ENCODE results near the gene ZFP36. TPM values are rescaled to one million over a fixed set of nuclear protein-coding genes. Genes with fewer than 3 reads are reported as not detected.

The ZFP36 gene
- total RNA-seq, 2 experiments from 2014 or later: 1,278 to 1,362 TPM

DNA sequence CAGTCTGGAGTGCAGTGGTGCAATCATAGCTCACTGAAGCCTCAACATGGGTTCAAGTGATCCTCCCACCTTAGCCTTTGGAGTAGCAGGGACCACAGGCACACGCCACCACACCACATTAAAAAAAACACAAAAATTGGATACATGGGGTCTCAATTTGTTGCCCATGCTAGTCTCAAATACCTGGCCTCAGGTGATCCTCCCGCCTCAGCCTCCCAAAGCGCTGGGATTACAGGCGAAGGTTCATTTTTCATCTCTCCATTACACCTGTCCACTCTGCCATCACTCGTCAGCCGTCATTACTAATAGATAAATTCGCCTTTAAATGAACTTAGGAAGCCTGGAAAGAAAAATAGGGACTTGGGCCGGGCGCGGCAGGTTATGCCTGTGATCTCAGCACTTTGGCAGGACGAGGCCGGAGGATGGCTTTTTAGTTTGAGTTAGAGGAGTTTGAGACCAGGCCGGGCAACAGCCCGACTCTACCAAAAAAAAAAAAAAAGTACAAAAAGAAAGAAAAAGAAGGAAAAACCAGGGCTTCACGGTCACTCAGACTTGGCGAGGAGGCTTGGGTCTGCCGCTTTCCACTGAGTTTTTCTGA, 38.0 kb downstream of the ZFP36 start:
- ChIA-PET CTCF (interaction anchor here (1.0 to 2.5 kb wide), 4 partner anchors 29 to 54 kb away, joined by 3 to 12 read pairs (median 6); partner anchors contain the start of genes MED29, PAF1 and PLEKHG2), POLR2A (interaction anchor here (0.6 to 3.9 kb wide), 22 partner anchors 11 to 835 kb away, joined by 3 to 163 read pairs (median 6); partner anchors contain the start of genes DYRK1B, EID2B, FBL and GMFG)
- Mint-ChIP-seq H3K36me3 (ENCODE audit: low read depth) (peaks cover 28% of the 10 kb centered on the region), H3K27ac (peak overlapping the region; percentile 91), H3K27me3 (no peaks in the 10 kb centered on the region), H3K4me3 (peak overlapping the region; percentile 98), H3K9me3 (no peaks in the 10 kb centered on the region), H3K4me1 (ENCODE audit: low read depth) (peaks cover 55% of the 10 kb centered on the region)
- H3K36me3 ChIP-seq (ENCODE audit: insufficient read depth, low read length): peaks cover 16% of the 10 kb centered on the region
- peaks cover 49% of the 10 kb centered on the region for H3K4me1 ChIP-seq (ENCODE audit: insufficient read depth, low read length)
- peak overlapping the region; percentile 99 for H3K4me3 ChIP-seq (ENCODE audit: low read length)
- H3K27me3 ChIP-seq (ENCODE audit: control insufficient read depth in 1 of 2, insufficient read depth in 2 of 2, low read length in 2 of 2): no peaks in the 10 kb centered on the region
- H3K27ac ChIP-seq (ENCODE audit: low read depth in 1 of 2, low read length in 2 of 2): peak overlapping the region; percentile 89 to 94
- no peaks in the 10 kb centered on the region for H3K9me3 ChIP-seq (ENCODE audit: control insufficient read depth in 1 of 2, insufficient read depth in 1 of 2, low read length in 2 of 2)
- DNase-seq: peak in 1 of 14 experiments; percentile 41
- TF ChIP-seq, protein P1, sequence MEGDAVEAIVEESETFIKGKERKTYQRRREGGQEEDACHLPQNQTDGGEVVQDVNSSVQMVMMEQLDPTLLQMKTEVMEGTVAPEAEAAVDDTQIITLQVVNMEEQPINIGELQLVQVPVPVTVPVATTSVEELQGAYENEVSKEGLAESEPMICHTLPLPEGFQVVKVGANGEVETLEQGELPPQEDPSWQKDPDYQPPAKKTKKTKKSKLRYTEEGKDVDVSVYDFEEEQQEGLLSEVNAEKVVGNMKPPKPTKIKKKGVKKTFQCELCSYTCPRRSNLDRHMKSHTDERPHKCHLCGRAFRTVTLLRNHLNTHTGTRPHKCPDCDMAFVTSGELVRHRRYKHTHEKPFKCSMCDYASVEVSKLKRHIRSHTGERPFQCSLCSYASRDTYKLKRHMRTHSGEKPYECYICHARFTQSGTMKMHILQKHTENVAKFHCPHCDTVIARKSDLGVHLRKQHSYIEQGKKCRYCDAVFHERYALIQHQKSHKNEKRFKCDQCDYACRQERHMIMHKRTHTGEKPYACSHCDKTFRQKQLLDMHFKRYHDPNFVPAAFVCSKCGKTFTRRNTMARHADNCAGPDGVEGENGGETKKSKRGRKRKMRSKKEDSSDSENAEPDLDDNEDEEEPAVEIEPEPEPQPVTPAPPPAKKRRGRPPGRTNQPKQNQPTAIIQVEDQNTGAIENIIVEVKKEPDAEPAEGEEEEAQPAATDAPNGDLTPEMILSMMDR (IDR thresholded peaks at IDR 0.05): no peak
- no peak for ATAC-seq (ENCODE audit: poor library complexity)
- intact Hi-C loops (cut with DNase I, micrococcal nuclease): loop anchor here (1.0 to 10.0 kb wide), 8 partner anchors 8 to 750 kb away; partner anchors contain the start of genes MED29 (in 2 of the 2), PAF1 (in 2 of the 2), TIMM50 (in 2 of the 2) and MAP3K10 (in 1 of the 2)

DNA sequence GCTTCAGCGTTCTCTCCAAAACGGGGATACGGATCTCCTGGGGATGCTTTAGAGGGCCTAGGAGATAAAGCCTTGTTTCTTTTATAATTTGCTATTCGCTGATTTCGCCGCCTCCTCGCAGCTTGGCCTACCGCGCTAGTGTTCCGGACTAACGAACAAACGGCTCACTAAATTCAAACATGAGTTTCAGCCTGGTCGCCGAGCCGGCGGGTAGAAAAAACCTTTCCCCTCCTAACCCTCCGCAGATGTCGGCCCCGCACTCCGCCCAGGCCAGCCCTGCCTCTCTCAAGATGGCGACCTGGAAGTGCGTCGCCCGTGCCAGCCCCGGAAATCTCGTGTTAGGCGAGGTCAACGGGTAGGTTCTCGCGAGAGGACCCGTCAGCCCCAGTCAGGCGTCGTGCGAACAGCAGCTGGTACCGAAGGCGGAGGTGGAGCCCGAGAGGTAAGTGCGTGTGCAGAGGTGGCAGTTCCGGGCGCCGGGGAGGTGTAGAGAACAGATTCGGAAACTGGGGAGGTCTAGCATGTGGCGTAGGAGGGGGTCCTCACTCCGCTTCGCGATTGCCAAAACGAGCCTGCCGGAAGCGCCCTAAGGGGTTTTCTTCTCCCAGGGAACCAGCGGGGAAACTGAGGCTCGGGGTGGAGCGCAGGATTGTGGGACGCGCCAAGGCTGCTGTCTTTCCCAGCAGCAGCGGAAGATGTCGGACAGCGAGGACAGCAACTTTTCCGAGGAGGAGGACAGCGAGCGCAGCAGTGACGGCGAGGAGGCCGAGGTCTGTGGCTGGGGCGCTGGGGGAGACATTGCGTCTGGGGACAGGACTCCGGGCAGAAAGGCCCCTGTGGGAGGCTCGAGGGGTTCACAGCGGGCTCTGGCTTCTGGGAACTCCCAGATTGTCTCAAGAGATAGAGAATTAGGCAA, 38.8 kb downstream of the ZFP36 start, which contains the start of gene SUPT5H:
Gene SUPT5H (plus strand): TSS at position 387 of the 916 bp plus-strand sequence. CDS start 309 bp downstream, at position 696.
- peaks cover 56% of the 10 kb centered on the region for H3K4me1 Mint-ChIP-seq (ENCODE audit: low read depth)
- TF ChIP-seq, protein P1 (IDR thresholded peaks at IDR 0.05): no peak

More for the DNA sequence above, 38.8 kb downstream of the ZFP36 start, which contains the start of gene SUPT5H:
- POLR2A ChIA-PET: interaction anchor here (0.5 to 3.9 kb wide), 25 partner anchors 12 to 834 kb away, joined by 3 to 163 read pairs (median 6); partner anchors contain the start of genes DYRK1B, EID2B, FBL and GMFG
- Mint-ChIP-seq H3K36me3 (ENCODE audit: low read depth) (peaks cover 31% of the 10 kb centered on the region), H3K27ac (peak within 1 kb of the TSS; percentile 91), H3K9me3 (no peaks in the 10 kb centered on the region), H3K27me3 (no peaks in the 10 kb centered on the region), H3K4me3 (peak within 1 kb of the TSS; percentile 98)
- H3K4me1 ChIP-seq (ENCODE audit: insufficient read depth, low read length): peaks cover 54% of the 10 kb centered on the region
- no peaks in the 10 kb centered on the region for H3K9me3 ChIP-seq (ENCODE audit: control insufficient read depth in 1 of 2, insufficient read depth in 1 of 2, low read length in 2 of 2)
- H3K27me3 ChIP-seq (ENCODE audit: control insufficient read depth in 1 of 2, insufficient read depth in 2 of 2, low read length in 2 of 2): no peaks in the 10 kb centered on the region
- peak within 1 kb of the TSS; percentile 89 to 94 for H3K27ac ChIP-seq (ENCODE audit: low read depth in 1 of 2, low read length in 2 of 2)
- peak within 1 kb of the TSS; percentile 99 for H3K4me3 ChIP-seq (ENCODE audit: low read length)
- peak; percentile 93 for ATAC-seq (ENCODE audit: poor library complexity)
- peak; percentile 94 to 100 (median 97) for DNase-seq
- CTCF ChIA-PET: interaction anchor here (0.6 to 2.5 kb wide), 5 partner anchors 10 to 55 kb away, joined by 3 to 12 read pairs (median 5); partner anchors contain the start of genes MED29, PAF1, PLEKHG2 and RPS16
- intact Hi-C loops (cut with DNase I, micrococcal nuclease): loop anchor here (1.0 to 10.0 kb wide), 7 partner anchors 9 to 749 kb away; partner anchors contain the start of genes MED29 (in 2 of the 2), PAF1 (in 2 of the 2), TIMM50 (in 2 of the 2) and MAP3K10 (in 1 of the 2)
- H3K36me3 ChIP-seq (ENCODE audit: insufficient read depth, low read length): peaks cover 16% of the 10 kb centered on the region
